ENCODE results near the gene ZNF444.

DNA sequence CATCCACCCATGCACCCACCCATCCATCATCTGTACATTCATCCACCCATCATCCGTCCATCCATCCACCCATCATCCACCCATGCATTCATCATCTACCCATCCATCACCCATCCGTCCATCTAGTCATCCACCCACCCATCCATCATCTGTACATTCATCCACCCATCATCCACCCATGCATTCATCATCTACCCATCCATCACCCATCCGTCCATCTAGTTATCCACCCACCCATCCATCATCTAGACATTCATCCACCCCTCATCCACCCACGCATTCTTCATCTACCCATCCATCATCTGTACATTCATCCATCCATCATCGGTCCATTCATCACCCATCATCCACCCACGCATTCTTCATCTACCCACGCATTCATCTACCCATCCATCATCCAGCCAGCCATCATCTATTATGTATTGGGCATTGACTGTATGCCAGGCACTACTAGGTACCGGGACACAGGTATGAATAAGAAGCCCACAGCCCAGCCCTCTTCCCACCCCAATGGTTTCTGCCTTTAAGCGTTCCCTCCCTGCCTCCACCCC lies 18.0 kb downstream of the ZNF444 start:
- TF ChIP-seq, protein P1, sequence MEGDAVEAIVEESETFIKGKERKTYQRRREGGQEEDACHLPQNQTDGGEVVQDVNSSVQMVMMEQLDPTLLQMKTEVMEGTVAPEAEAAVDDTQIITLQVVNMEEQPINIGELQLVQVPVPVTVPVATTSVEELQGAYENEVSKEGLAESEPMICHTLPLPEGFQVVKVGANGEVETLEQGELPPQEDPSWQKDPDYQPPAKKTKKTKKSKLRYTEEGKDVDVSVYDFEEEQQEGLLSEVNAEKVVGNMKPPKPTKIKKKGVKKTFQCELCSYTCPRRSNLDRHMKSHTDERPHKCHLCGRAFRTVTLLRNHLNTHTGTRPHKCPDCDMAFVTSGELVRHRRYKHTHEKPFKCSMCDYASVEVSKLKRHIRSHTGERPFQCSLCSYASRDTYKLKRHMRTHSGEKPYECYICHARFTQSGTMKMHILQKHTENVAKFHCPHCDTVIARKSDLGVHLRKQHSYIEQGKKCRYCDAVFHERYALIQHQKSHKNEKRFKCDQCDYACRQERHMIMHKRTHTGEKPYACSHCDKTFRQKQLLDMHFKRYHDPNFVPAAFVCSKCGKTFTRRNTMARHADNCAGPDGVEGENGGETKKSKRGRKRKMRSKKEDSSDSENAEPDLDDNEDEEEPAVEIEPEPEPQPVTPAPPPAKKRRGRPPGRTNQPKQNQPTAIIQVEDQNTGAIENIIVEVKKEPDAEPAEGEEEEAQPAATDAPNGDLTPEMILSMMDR (IDR thresholded peaks at IDR 0.05; ENCODE audit: control extremely low read depth in 1 of 3, insufficient read depth in 1 of 3, low read depth in 1 of 3, low read length in 3 of 3) = no peak
- no peak for TF ChIP-seq ZNF274 (IDR thresholded peaks at IDR 0.05; ENCODE audit: borderline replicate concordance, extremely low read depth, low read length)
- TF ChIP-seq, protein P2, sequence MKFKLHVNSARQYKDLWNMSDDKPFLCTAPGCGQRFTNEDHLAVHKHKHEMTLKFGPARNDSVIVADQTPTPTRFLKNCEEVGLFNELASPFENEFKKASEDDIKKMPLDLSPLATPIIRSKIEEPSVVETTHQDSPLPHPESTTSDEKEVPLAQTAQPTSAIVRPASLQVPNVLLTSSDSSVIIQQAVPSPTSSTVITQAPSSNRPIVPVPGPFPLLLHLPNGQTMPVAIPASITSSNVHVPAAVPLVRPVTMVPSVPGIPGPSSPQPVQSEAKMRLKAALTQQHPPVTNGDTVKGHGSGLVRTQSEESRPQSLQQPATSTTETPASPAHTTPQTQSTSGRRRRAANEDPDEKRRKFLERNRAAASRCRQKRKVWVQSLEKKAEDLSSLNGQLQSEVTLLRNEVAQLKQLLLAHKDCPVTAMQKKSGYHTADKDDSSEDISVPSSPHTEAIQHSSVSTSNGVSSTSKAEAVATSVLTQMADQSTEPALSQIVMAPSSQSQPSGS (IDR thresholded peaks at IDR 0.05; ENCODE audit: low read length) = no peak
- TF ChIP-seq RNF2 (IDR thresholded peaks at IDR 0.05; ENCODE audit: borderline replicate concordance, low read depth, low read length, missing control alignments, poor library complexity, severe bottlenecking) = no peak
- TF ChIP-seq SIX5 (IDR thresholded peaks at IDR 0.05; ENCODE audit: low read depth, low read length) = no peak
- TF ChIP-seq POLR2AphosphoS5 (IDR thresholded peaks at IDR 0.05; ENCODE audit: low read depth, low read length) = no peak
- TF ChIP-seq TAF1 (IDR thresholded peaks at IDR 0.05; ENCODE audit: low read depth, low read length) = no peak
- no peak for TF ChIP-seq EP300 (IDR thresholded peaks at IDR 0.05; ENCODE audit: borderline replicate concordance in 1 of 2, low read depth in 2 of 2, low read length in 2 of 2)
- TF ChIP-seq CEBPB (IDR thresholded peaks at IDR 0.05; ENCODE audit: low read depth, low read length) = no peak
- TF ChIP-seq FOSL1 (IDR thresholded peaks at IDR 0.05; ENCODE audit: insufficient read depth, low read depth, low read length) = no peak
- no peak for TF ChIP-seq ASH2L (IDR thresholded peaks at IDR 0.05; ENCODE audit: low read length)
- no peak for TF ChIP-seq EZH2 (IDR thresholded peaks at IDR 0.05; ENCODE audit: low read depth, low read length, severe bottlenecking)
- TF ChIP-seq, protein P3, sequence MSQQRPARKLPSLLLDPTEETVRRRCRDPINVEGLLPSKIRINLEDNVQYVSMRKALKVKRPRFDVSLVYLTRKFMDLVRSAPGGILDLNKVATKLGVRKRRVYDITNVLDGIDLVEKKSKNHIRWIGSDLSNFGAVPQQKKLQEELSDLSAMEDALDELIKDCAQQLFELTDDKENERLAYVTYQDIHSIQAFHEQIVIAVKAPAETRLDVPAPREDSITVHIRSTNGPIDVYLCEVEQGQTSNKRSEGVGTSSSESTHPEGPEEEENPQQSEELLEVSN (IDR thresholded peaks at IDR 0.05) = no peak

Measured in H1 (cell line).